SU-DHL-6 (cell line): Measurements from ENCODE around the gene ZFP36L1.

Source experiments
- H2AFZ ChIP-seq: fragments of 200-600 bp; sonication (generic); 2 replicates; pipeline ENCODE4 v1.6.1; 2014; ENCODE audit warnings: low read depth, mild to moderate bottlenecking, moderate library complexity, mixed read lengths, antibody characterized with exemption, low read length; ENCODE audit not compliant: severe bottlenecking
- H3F3A ChIP-seq: fragments of 200-600 bp; shearing (Covaris generic); 2 replicates; pipeline ENCODE4 v1.6.0; 2016; ENCODE audit warnings: antibody characterized with exemption, mild to moderate bottlenecking; ENCODE audit not compliant: insufficient read depth
- H3K27ac ChIP-seq: fragments of 200-600 bp; sonication (generic); 2 replicates; pipeline ENCODE4 v1.5.1; 2016; ENCODE audit warnings: low read depth, mild to moderate bottlenecking, low read length, moderate library complexity, mixed read lengths
- H3K27me3 ChIP-seq: fragments of 200-600 bp; sonication (generic), shearing (Covaris generic); 2 replicates; pipeline ENCODE4 v1.6.0; 2014; ENCODE audit warnings: mild to moderate bottlenecking, low read length
- H3K36me3 ChIP-seq: fragments of 200-600 bp; sonication (generic); 2 replicates; pipeline ENCODE4 v1.6.1; 2014; ENCODE audit warnings: mild to moderate bottlenecking, low read length, mixed read lengths
- H3K4me2 ChIP-seq: fragments of 300-600, 200-600 bp; shearing (Covaris generic), sonication (generic); 2 replicates; pipeline ENCODE4 v1.6.0; 2014; ENCODE audit warnings: low read length, low read depth, mild to moderate bottlenecking; ENCODE audit not compliant: poor library complexity, severe bottlenecking
- H3K4me3 ChIP-seq: fragments of 200-600 bp; sonication (generic); 2 replicates; pipeline ENCODE4 v1.5.1; 2014; ENCODE audit warnings: antibody characterized with exemption, low read length, mild to moderate bottlenecking, mixed read lengths; ENCODE audit not compliant: insufficient read depth, poor library complexity, severe bottlenecking
- H3K79me2 ChIP-seq: fragments of 200-600 bp; sonication (generic); 2 replicates; pipeline ENCODE4 v1.6.1; 2014; ENCODE audit warnings: mild to moderate bottlenecking, low read length, moderate library complexity; ENCODE audit not compliant: insufficient read depth
- H3K9ac ChIP-seq: fragments of 200-600 bp; sonication (generic); 2 replicates; pipeline ENCODE4 v1.7.0; 2014; ENCODE audit warnings: mild to moderate bottlenecking, low read length
- H3K9me2 ChIP-seq: fragments of 200-600 bp; sonication (generic); replicated peaks from 2 replicates; pipeline ENCODE4 v1.6.1; 2014; ENCODE audit warnings: low read length; ENCODE audit not compliant: insufficient read depth
- H3K9me3 ChIP-seq: fragments of 200-600 bp; sonication (generic); 2 replicates; pipeline ENCODE4 v1.6.1; 2014; ENCODE audit warnings: low read length, mixed read lengths; ENCODE audit not compliant: insufficient read depth
- H4K20me1 ChIP-seq: fragments of 200-600 bp; sonication (generic); 2 replicates; pipeline ENCODE4 v1.6.1; 2014; ENCODE audit warnings: low read depth, mild to moderate bottlenecking, antibody characterized with exemption, low read length, moderate library complexity, mixed read lengths
- CTCF ChIP-seq: fragments of 200-600 bp; sonication (generic); IDR thresholded peaks from one replicate; pipeline ENCODE4 v1.5.1; 2017; ENCODE audit warnings: antibody characterized with exemption, mild to moderate bottlenecking, low read length, moderate library complexity; ENCODE audit not compliant: insufficient read depth, poor library complexity, severe bottlenecking
- EZH2phosphoT487 ChIP-seq: fragments of 200-600 bp; sonication (generic), shearing (Covaris generic); conservative IDR thresholded peaks from 2 replicates; pipeline ENCODE4 v1.6.1; 2018; ENCODE audit warnings: mild to moderate bottlenecking, antibody characterized with exemption, low read length, moderate library complexity, mixed read lengths

ZFP36L1 gene

GRCh38 chr14:68797121-68797670 is 4.3 kb upstream of the ZFP36L1 start:
- H3F3A ChIP-seq = peaks cover 54% of the 10 kb centered on the region

GRCh38 chr14:68796418-68797101 is 3.7 kb upstream of the ZFP36L1 start:
- Histone ChIP-seq H3K4me2 (peak overlapping the region; percentile 98), H4K20me1 (peaks cover 8% of the 10 kb centered on the region; the same call in 1 of the 2 replicates), H3F3A (peaks cover 61% of the 10 kb centered on the region), H3K9me3 (no peaks in the 10 kb centered on the region), H2AFZ (peak overlapping the region; percentile 50), H3K79me2 (peaks cover 13% of the 10 kb centered on the region), H3K36me3 (peaks cover 9% of the 10 kb centered on the region), H3K9me2 (no peaks in the 10 kb centered on the region), H3K4me3 (peak overlapping the region; percentile 5), H3K9ac (peak overlapping the region; percentile 99), H3K27me3 (no peaks in the 10 kb centered on the region), H3K27ac (peak overlapping the region; percentile 98)
- no peak for TF ChIP-seq EZH2phosphoT487
- TF ChIP-seq CTCF = no peak

More at GRCh38 chr14:68797121-68797670, 4.3 kb upstream of the ZFP36L1 start:
- Histone ChIP-seq H3K9ac (peak overlapping the region; percentile 99), H2AFZ (peak overlapping the region; percentile 50), H3K36me3 (peaks cover 2% of the 10 kb centered on the region; the same call in 1 of the 2 replicates), H4K20me1 (peaks cover 3% of the 10 kb centered on the region; the same call in 1 of the 2 replicates), H3K4me2 (peak overlapping the region; percentile 98), H3K27me3 (no peaks in the 10 kb centered on the region), H3K27ac (peak overlapping the region; percentile 98), H3K4me3 (no peak overlapping the region), H3K9me3 (no peaks in the 10 kb centered on the region), H3K9me2 (no peaks in the 10 kb centered on the region), H3K79me2 (peaks cover 7% of the 10 kb centered on the region)
- TF ChIP-seq CTCF (no peak), EZH2phosphoT487 (no peak)

- Histone ChIP-seq H3K27ac (peak overlapping the region; percentile 98), H4K20me1 (peaks cover 15% of the 10 kb centered on the region; the same call in 1 of the 2 replicates), H3K27me3 (no peaks in the 10 kb centered on the region), H3K79me2 (peaks cover 21% of the 10 kb centered on the region), H3K4me2 (peak overlapping the region; percentile 98), H3K9me3 (no peaks in the 10 kb centered on the region), H3K9me2 (no peaks in the 10 kb centered on the region), H3K36me3 (peaks cover 16% of the 10 kb centered on the region), H3K4me3 (peak overlapping the region; percentile 68), H3K9ac (peak overlapping the region; percentile 99), H2AFZ (peak overlapping the region; percentile 17), H3F3A (peaks cover 68% of the 10 kb centered on the region)
- peak; percentile 28 for TF ChIP-seq CTCF
- TF ChIP-seq EZH2phosphoT487 = no peak
These were observed 2.9 kb upstream of the ZFP36L1 start for GRCh38 chr14:68795597-68796417.
